ENCODE data around the gene AARS2. TPM values are rescaled to one million over a fixed set of nuclear protein-coding genes. Genes with fewer than 3 reads are reported as not detected.

Gene AARS2
- total RNA-seq, 4 donors from 2014 or later, result 9.0 to 21.9 (median 12.2) TPM

DNA sequence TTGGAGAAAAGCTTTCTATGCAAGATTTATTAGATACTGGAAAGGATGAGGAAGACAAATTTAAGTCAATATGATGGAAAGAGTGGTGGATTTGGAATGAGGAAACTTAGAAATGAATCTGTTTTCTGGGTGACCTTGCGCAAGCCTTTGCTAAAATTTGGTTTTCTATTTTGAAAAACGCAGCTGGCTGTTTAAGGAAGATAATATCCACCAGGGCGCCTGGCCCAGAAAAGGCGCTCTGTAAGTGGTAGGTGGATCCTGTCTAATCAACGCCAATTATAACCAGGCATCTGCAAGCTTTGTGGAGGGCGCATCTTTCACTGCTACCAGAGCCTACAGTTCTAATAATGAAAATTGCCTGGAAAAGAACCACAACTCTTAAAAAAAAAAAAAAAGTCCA lies 28.9 kb upstream of the AARS2 start:
- TF ChIP-seq, protein P1, sequence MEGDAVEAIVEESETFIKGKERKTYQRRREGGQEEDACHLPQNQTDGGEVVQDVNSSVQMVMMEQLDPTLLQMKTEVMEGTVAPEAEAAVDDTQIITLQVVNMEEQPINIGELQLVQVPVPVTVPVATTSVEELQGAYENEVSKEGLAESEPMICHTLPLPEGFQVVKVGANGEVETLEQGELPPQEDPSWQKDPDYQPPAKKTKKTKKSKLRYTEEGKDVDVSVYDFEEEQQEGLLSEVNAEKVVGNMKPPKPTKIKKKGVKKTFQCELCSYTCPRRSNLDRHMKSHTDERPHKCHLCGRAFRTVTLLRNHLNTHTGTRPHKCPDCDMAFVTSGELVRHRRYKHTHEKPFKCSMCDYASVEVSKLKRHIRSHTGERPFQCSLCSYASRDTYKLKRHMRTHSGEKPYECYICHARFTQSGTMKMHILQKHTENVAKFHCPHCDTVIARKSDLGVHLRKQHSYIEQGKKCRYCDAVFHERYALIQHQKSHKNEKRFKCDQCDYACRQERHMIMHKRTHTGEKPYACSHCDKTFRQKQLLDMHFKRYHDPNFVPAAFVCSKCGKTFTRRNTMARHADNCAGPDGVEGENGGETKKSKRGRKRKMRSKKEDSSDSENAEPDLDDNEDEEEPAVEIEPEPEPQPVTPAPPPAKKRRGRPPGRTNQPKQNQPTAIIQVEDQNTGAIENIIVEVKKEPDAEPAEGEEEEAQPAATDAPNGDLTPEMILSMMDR (IDR thresholded peaks at IDR 0.05), result no peak
- WGBS, 2 donors, result 31 to 39% methylated on average over 6 of the region's 6 CpGs
- Histone ChIP-seq H3K4me3 (peak overlapping the region in 2 of 4 donors; percentile 27 to 47), H3K4me1 (peaks cover 0 to 19% (median 0%) of the 10 kb centered on the region in 3 donors), H3K9me3 (no peaks in the 10 kb centered on the region), H3K27me3 (peaks cover 0 to 63% (median 5%) of the 10 kb centered on the region in 4 donors), H3K36me3 (no peaks in the 10 kb centered on the region), H3K27ac (no peak overlapping the region)
- intact Hi-C loops (cut with DNase I), result no loop called here
- DNase-seq, result no peak

GRCh38 chr6:44341095-44341890 lies 28.1 kb upstream of the AARS2 start:
- DNase-seq, result no peak
- Histone ChIP-seq H3K27me3 (peaks cover 0 to 58% (median 5%) of the 10 kb centered on the region in 4 donors), H3K27ac (no peak overlapping the region), H3K4me1 (peaks cover 0 to 19% (median 0%) of the 10 kb centered on the region in 3 donors), H3K4me3 (no peak overlapping the region), H3K9me3 (no peaks in the 10 kb centered on the region), H3K36me3 (no peaks in the 10 kb centered on the region)
- 56 to 59% methylated on average over 7 to 8 of the region's 8 CpGs for WGBS, 2 donors
- TF ChIP-seq, protein P1 (IDR thresholded peaks at IDR 0.05), result no peak
- no peak for TF ChIP-seq POLR2A (IDR thresholded peaks at IDR 0.05)
- intact Hi-C loops (cut with DNase I), result no loop called here

- H3K4me3 ChIP-seq, result no peak overlapping the region
- no peak overlapping the region for H3K27ac ChIP-seq
- intact Hi-C loops (cut with DNase I), result loop anchor here (5.0 kb wide), 1 partner anchor 73 kb away; the partner anchor contains the start of gene NFKBIE
- H3K27me3 ChIP-seq, result peaks cover 0 to 49% (median 5%) of the 10 kb centered on the region in 4 donors
- no peak for DNase-seq
- peaks cover 0 to 19% (median 0%) of the 10 kb centered on the region in 3 donors for H3K4me1 ChIP-seq
- TF ChIP-seq, protein P1 (IDR thresholded peaks at IDR 0.05), result no peak
- TF ChIP-seq POLR2A (IDR thresholded peaks at IDR 0.05), result no peak
- WGBS, 2 donors, result 37 to 38% methylated on average over 4 of the region's 7 CpGs
- H3K36me3 ChIP-seq, result no peaks in the 10 kb centered on the region
- no peaks in the 10 kb centered on the region for H3K9me3 ChIP-seq
Measured at GRCh38 chr6:44339763-44340625, 26.8 kb upstream of the AARS2 start.

- H3K4me3 ChIP-seq, result no peak overlapping the region
- no peak overlapping the region for H3K27ac ChIP-seq
- DNase-seq, result no peak
- TF ChIP-seq, protein P1 (IDR thresholded peaks at IDR 0.05), result no peak
- no peak for TF ChIP-seq POLR2A (IDR thresholded peaks at IDR 0.05)
- H3K4me1 ChIP-seq, result peaks cover 0 to 19% (median 0%) of the 10 kb centered on the region in 3 donors
- intact Hi-C loops (cut with DNase I), result loop anchor here (5.0 kb wide), 1 partner anchor 72 kb away; the partner anchor contains the start of gene NFKBIE
- H3K36me3 ChIP-seq, result no peaks in the 10 kb centered on the region
- H3K9me3 ChIP-seq, result no peaks in the 10 kb centered on the region
- 67 to 82% methylated on average over 3 to 5 of the region's 5 CpGs for whole genome bisulfite sequencing, 2 donors
- peaks cover 0 to 43% (median 5%) of the 10 kb centered on the region in 4 donors for H3K27me3 ChIP-seq
Measured at GRCh38 chr6:44339301-44339700, 26.2 kb upstream of the AARS2 start.
